Measurements from ENCODE around the gene ZMYND11. TPM values are rescaled to one million over a fixed set of nuclear protein-coding genes. Genes with fewer than 3 reads are reported as not detected.

ZMYND11 gene
- total and polyA plus RNA-seq, 9 of the 15 experiments (the other 6 are each of a cell fraction or from before 2014, with no cell fraction given): 2.7 to 13.8 (median 8.8) TPM

- Histone ChIP-seq H3K27me3 (ENCODE audit: control insufficient read depth in 2 of 2, insufficient read depth in 2 of 2, low read length in 2 of 2) (peaks cover 0 to 10% of the 10 kb centered on the region in 2 experiments; a peak in 2 of 5 replicates), H3K9me3 (replicated peaks; ENCODE audit: control insufficient read depth, insufficient read depth, low read depth, low read length) (no peaks in the 10 kb centered on the region), H3K4me1 (replicated peaks in 1 of 2; ENCODE audit: control insufficient read depth in 2 of 2, insufficient read depth in 2 of 2, low read length in 2 of 2) (peaks cover 6 to 10% of the 10 kb centered on the region in 2 experiments; a peak in 3 of 5 replicates), H3K9me1 (ENCODE audit: control insufficient read depth, insufficient read depth, low read length) (no peaks in the 10 kb centered on the region), H3K4me2 (ENCODE audit: insufficient read depth, low read length) (no peak overlapping the region), H3K9ac (ENCODE audit: insufficient read depth in 1 of 2, low read depth in 2 of 2, low read length in 2 of 2) (no peak overlapping the region), H3K27ac (ENCODE audit: extremely low read depth, low read depth, low read length) (no peak overlapping the region), H3K79me2 (ENCODE audit: control insufficient read depth, insufficient read depth, low read length) (no peaks in the 10 kb centered on the region), H2AFZ (ENCODE audit: low read depth, low read length) (no peak overlapping the region), H3K36me3 (ENCODE audit: control insufficient read depth, insufficient read depth, low read length) (no peaks in the 10 kb centered on the region), H3K4me3 (no peak overlapping the region), H4K20me1 (replicated peaks; ENCODE audit: control insufficient read depth, insufficient read depth, low read length) (no peaks in the 10 kb centered on the region; the same call in 1 of the 2 replicates)
- BruUV-seq (replicated peaks): no TSS peak
- in situ Hi-C loops (cut with MboI) (no loop called here), intact Hi-C loops (cut with micrococcal nuclease) (no loop called here)
- FAIRE-seq (no peak), ATAC-seq (no peak), DNase-seq (ENCODE audit: extremely low read depth in 1 of 4, low spot score in 3 of 4) (no peak)
- WGBS (ENCODE audit: insufficient coverage, low coverage, missing lambda C conversion rate): 9% methylated on average over 4 of the region's 4 CpGs
- ChIA-PET CTCF (ENCODE audit: low intra/inter-chr PET ratio) (no interaction called here), POLR2A (interaction anchor here (0.6 to 0.7 kb wide), 2 partner anchors 9 to 13 kb away, joined by 3 read pairs; no protein-coding TSS in a partner anchor)
- TF ChIP-seq MGA (IDR thresholded peaks at IDR 0.05) (peak; percentile 42), BHLHE40 (IDR thresholded peaks at IDR 0.05; ENCODE audit: low read length) (peak; percentile 77), HBP1 (CRISPR knock-in tag; IDR thresholded peaks at IDR 0.05) (no peak)
Measured at GRCh38 chr10:88253-88652, 47.0 kb upstream of the ZMYND11 start.

Measured in K562 (cell line).